Islet precursor cell (in vitro differentiated cells): Measurements from ENCODE around the gene RPS6KA2.

Experiments used
- DNase-seq: peaks from one replicate; pipeline ENCODE4 v3.0.0-alpha.2; 2018

RPS6KA2 gene

GRCh38 chr6:166520905-166521834 lies 105.9 kb downstream of the RPS6KA2 start:
- no peak for DNase-seq

- no peak for DNase-seq
Measured at GRCh38 chr6:166516251-166516884, 110.7 kb downstream of the RPS6KA2 start.

DNA sequence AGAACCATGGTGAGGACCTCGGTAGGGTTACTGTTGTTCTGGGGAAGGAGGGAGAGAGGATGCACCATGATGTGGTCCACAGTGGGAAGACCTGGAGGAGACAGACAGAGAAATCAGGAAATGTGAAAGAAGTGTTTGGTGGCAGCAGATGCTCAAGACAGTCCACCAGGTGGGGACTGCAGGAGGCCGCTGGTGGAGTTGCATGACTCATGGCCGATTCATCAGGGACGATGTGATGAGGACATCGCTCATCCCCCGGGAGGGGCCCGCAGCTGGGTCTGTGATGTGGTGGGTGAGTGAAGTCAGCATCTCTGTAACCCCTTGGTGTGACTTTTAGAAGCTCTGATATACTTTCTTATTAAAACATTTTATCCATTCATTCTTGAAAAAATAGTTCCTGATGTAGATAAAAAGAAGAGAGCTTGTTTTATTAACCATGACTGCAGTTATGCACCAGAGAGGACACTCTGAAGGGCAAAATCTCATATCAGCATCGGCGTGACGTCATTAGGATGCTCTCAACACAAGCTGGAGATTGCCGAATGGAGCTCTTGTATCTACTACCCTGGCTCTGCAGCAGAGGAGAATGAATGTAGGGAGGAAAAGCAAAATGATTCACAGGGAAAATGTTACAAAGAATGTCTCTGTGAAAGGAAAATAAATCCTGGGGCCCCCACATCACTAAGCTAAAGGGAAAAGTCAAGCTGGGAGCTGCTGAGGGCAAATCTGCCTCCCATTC lies 111.8 kb downstream of the RPS6KA2 start:
- peak; percentile 84 for DNase-seq

DNA sequence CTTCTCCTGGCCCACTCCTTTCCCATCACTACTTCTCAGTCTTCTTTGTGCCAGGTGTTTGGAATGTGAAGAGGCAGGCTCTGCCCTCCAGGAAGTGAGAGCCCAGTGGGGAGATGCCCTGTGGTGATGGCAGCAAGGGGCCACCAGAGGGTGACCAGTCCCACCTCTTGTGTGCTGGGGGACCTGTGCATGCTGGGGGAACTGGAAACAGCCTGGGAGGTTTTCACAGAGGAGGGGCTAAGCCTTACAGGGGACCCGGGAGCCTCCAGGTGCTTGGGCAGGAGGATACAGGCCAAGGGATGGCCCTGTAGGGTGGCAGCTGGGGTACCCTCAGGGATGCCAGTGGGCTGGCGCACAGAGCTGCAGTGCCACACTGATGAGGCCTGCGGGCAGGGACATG lies 112.9 kb downstream of the RPS6KA2 start:
- DNase-seq: no peak

DNA sequence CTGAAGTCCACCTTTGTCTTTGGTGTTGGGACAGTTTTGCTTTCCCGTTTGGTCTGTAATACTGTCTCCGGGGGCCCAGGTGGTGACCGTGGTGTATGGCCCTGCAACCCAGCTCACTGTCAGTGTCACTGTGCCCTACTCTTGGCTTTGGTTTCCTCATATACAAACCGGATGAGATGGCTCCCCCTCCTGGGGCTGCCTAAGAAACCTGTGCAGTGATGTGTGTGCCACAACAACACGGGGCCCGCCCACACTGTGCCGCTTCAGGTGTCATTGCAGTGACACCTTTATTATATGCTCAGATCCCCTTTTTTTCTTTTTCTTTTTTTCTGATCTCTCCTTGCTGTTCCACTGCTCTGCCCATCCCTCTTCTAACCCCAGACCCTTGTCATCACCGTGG lies 114.5 kb downstream of the RPS6KA2 start:
- DNase-seq: no peak

DNA sequence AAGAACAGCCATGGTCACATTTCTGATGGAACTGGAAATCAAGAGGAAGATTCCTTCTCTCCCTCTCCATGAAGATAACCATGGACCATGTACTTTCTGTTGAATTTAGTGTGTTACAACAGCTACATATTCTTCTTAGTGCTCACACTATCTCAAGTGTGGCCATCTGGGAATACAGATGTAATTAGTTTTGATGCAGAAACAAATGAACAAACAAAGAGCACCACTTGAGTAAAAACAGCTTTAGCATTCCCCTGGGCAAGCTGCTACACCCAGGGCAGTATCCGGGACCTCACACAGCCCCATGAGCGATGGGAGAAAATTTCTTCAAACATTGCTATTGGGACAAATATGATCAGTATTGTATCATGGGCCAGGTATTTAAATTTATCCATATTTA lies 115.7 kb downstream of the RPS6KA2 start:
- DNase-seq: no peak

- no peak for DNase-seq
Measured at GRCh38 chr6:166509193-166509592, 117.9 kb downstream of the RPS6KA2 start.

DNA sequence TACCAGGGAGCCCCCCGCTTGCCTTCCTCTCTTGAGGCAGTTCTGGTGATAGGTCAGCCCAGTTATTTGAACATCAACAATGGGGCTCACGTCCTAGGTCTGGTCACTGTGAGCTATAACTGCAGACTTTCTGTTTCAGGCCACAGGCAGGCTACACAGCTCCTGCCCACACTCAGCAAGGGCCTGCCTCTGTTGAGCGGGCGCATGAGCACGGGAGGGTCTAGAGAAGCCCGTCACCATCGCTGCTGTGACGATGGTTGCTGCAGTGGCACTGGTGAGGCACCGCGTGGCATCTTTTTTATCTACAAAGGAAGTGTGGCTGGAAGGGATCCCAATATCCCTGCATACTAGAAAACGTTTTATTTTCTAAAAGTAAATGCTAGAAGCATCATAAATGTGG lies 118.3 kb downstream of the RPS6KA2 start:
- no peak for DNase-seq

- DNase-seq: no peak
Measured at GRCh38 chr6:166507809-166508564, 119.1 kb downstream of the RPS6KA2 start.

- no peak for DNase-seq
Measured at GRCh38 chr6:166507380-166507779, 119.7 kb downstream of the RPS6KA2 start.

GRCh38 chr6:166505133-166505905 lies 121.7 kb downstream of the RPS6KA2 start:
- no peak for DNase-seq

DNA sequence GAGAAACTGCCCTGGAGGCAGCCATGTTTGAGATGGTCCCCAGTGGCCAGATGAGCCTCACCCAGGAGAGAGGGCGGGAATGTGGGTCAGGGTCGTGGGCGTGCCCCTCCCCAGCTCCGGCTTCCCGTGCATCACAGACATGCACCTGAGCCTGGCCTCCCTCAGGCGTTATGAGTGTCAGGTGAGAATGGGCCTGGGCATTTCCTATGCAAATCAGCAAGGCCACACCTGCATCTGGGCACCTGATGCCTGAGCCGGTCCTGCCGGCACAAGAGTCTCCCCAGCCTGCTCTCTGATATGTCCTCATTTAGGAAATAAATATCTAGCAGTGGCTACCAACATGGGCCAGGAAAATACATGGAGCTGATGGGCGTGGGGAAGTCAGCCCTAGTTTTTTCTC lies 123.0 kb downstream of the RPS6KA2 start:
- no peak for DNase-seq

DNA sequence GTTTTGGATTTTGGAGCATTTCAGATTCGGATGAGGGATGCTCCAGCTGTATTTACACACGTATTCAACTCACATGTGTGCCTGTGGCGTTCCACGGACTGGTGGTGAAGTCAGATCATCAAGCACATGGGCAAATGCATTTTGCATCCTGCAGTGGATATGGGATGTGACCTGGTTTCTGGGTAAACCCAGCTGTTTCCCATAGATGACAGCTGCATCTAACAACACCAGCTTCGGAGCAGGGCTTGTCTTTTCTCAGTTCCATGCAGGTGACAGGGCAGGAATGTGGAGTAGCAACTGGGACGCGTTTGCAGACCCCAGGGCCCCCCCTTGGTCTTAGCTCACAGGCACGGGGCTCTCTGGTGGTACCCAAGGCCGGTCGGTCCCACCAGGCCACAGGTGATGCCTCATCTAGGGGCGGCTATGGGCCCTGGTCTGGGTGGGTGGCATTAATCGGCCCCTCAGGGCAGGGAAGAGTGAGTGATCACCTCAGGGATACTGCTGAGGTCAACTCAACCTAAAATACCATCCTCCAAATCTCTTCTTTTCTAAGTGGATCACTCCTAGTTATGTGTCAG lies 123.8 kb downstream of the RPS6KA2 start:
- DNase-seq: no peak

DNA sequence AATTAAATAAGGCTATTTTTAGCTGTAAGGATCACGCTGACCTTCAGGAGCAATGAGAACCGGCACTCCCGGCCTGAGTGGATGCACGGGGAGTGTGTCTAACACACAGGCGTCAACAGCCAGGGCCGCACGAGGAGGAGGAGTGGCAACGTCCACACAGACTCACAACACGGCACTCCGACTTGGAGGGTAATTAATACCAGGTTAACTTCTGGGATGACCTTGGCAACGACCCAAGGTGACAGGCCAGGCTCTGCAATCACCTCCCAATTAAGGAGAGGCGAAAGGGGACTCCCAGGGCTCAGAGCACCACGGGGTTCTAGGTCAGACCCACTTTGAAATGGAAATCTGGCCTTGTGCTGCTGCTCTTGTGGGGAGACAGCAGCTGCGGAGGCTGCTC lies 124.6 kb downstream of the RPS6KA2 start:
- no peak for DNase-seq

GRCh38 chr6:166501246-166501645 lies 125.8 kb downstream of the RPS6KA2 start:
- DNase-seq: no peak

DNA sequence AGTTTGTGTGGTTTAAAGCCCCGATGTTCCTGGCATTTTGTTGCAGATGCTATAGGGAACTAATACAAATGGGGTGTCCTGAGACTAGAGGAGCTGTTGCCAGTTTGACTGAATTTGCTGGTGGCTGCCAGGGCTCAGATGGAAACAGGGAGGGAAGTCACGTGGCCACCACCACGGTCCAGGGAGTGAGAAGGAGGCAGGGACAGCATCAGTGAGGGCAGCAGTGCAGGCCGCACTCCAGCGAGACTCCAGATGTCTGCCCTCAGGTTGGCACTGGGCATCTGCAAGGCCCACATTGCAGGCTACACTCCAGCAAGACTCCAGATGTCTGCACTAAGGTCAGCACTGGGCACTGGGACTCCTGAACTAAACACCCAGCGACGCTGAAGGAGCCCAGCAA lies 126.8 kb downstream of the RPS6KA2 start:
- DNase-seq: no peak

DNA sequence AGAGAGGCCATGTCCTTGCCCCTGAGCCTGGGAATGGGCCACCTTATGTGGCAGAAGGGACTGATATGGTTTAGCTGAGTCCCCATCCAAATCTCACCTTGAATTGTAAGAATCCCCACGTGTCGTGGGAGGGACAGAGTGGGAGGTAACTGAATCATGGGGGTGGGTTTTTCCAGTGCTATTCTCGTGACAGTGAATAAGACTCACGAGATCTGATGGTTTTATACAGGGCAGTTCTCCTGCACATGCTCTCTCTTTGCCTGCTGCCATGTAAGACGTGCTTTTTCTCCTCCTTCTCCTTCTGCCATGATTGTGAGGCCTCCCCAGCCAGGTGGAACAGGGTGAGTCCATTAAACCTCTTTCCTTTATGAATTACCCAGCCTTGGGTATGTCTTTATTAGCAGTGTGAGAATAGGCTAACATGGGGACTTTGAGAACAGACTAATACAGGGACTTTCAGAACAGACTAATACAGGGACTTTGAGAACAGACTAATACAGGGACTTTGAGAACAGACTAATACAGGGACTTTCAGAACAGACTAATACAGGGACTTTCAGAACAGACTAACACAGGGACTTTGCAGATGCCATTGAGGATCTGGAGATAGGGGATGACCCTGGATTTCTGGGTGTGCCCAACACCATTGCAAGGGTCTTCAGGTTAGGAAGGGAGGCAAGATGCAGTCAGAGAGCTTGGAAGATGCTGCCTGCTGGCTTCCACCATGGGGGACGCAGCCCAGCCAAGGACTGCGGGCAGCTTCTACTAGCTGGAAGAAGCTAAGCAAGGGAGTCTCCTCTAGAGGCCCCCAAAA lies 127.5 kb downstream of the RPS6KA2 start:
- DNase-seq: no peak

GRCh38 chr6:166498661-166499349 lies 128.2 kb downstream of the RPS6KA2 start:
- DNase-seq: no peak

DNA sequence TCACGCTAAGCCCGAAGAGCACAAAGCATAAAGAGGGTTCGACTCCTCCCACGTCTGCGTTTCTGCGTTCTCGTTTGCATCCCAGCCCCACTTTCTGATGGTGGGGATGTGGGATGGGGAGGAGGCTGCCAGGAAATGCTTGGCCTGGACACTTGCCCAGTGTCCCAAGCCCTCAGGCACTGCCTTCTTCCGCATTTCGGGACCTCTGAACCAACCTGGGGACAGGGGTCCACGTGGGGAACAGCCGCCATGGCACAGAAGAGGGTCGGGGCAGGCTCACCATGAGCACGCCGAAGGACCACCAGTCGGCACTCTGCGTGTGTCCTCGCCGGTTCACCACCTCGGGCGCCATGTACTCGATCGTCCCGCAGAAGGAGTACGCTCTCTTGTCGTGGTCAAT lies 128.8 kb downstream of the RPS6KA2 start:
- no peak for DNase-seq
